NCI-H2107 treated with DMSO at 0.1 percent for 48 hours (cell line): ENCODE results near the gene TIMM9.
"Not testable (repeated sequence)": the region's sequence is repeated elsewhere in the genome, so short reads cannot be mapped to it uniquely, and the experiment has no call there.

Experiments
- DNase-seq: peaks from one replicate; lab custom pipeline; 2025; ENCODE audit not compliant: unreplicated experiment; lab: John Stamatoyannopoulos, UW

TIMM9 gene

GRCh38 chr14:58427281-58428117, at the start of gene TIMM9, which contains the start of gene KIAA0586:
TSS of gene TIMM9 (minus strand) at chr14:58427531. CDS start at chr14:58411945, 15,586 bp downstream.
TSS of gene KIAA0586 (plus strand) at chr14:58427719. CDS start at chr14:58428265, 546 bp downstream.
- DNase-seq, result peak; percentile 99

GRCh38 chr14:58476320-58476719, 49.0 kb upstream of the TIMM9 start:
- no peak for DNase-seq

GRCh38 chr14:58469309-58469708, 42.0 kb upstream of the TIMM9 start:
- no peak for DNase-seq

GRCh38 chr14:58467575-58467974, 40.2 kb upstream of the TIMM9 start:
- DNase-seq, result no peak

- no peak for DNase-seq
Measured at GRCh38 chr14:58466459-58466858, 39.1 kb upstream of the TIMM9 start.

GRCh38 chr14:58465421-58465820, 38.1 kb upstream of the TIMM9 start:
- no peak for DNase-seq

- no peak for DNase-seq
Measured at GRCh38 chr14:58464652-58465051, 37.3 kb upstream of the TIMM9 start.

GRCh38 chr14:58463147-58463546, 35.8 kb upstream of the TIMM9 start:
- DNase-seq, result no peak

- DNase-seq, result peak; percentile 17
Measured at GRCh38 chr14:58460772-58461171, 33.4 kb upstream of the TIMM9 start.

GRCh38 chr14:58455593-58456265, 28.4 kb upstream of the TIMM9 start:
- DNase-seq, result no peak

- no peak for DNase-seq
Measured at GRCh38 chr14:58444627-58445026, 17.3 kb upstream of the TIMM9 start.

- DNase-seq, result no peak
Measured at GRCh38 chr14:58439476-58439875, 12.1 kb upstream of the TIMM9 start.

- DNase-seq, result no peak
Measured at GRCh38 chr14:58430156-58430555, 2.8 kb upstream of the TIMM9 start.

GRCh38 chr14:58428118-58428683, 870 bp upstream of the TIMM9 start:
- peak; percentile 77 for DNase-seq

GRCh38 chr14:58426670-58427280, 556 bp downstream of the TIMM9 start:
- DNase-seq, result peak; percentile 87

GRCh38 chr14:58416934-58417333, 10.4 kb downstream of the TIMM9 start:
- not testable (repeated sequence) for DNase-seq

- no peak for DNase-seq
Measured at GRCh38 chr14:58415636-58416547, 11.4 kb downstream of the TIMM9 start.

- DNase-seq, result no peak
Measured at GRCh38 chr14:58414845-58415244, 12.5 kb downstream of the TIMM9 start.

- no peak for DNase-seq
Measured at GRCh38 chr14:58408681-58409215, 18.6 kb downstream of the TIMM9 start.

- DNase-seq, result no peak
Measured at GRCh38 chr14:58401587-58401986, 25.7 kb downstream of the TIMM9 start.
